Measurements from ENCODE around the gene SIRPB2. TPM values are rescaled to one million over a fixed set of nuclear protein-coding genes. Genes with fewer than 3 reads are reported as not detected.

The SIRPB2 gene
- total and polyA plus RNA-seq, 10 of the 15 experiments (the other 5 are each of a cell fraction or from before 2014, with no cell fraction given): not detected

- TF ChIP-seq POU2F2 (IDR thresholded peaks at IDR 0.05; ENCODE audit: borderline replicate concordance, low read depth, low read length): peak; percentile 77; the same call in 1 of the 3 replicates
- peak; percentile 93 for TF ChIP-seq GATAD2B (conservative IDR thresholded peaks at IDR 0.05; ENCODE audit: low read depth)
- no peak for TF ChIP-seq NRF1 (conservative IDR thresholded peaks at IDR 0.05; ENCODE audit: low read depth, low read length)
- TF ChIP-seq YBX1 (IDR thresholded peaks at IDR 0.05): no peak
- no peak; the same call in 1 of the 2 replicates for TF ChIP-seq EED (IDR thresholded peaks at IDR 0.05; ENCODE audit: low read depth)
- TF ChIP-seq NKRF (conservative IDR thresholded peaks at IDR 0.05): peak; percentile 85
- peak; percentile 32; the same call in 1 of the 2 replicates for TF ChIP-seq PML (IDR thresholded peaks at IDR 0.05; ENCODE audit: low read length)
- 0 out of 2 replicates have a peak, but pooled peaks have one; percentile 40 for TF ChIP-seq TBL1XR1 (IDR thresholded peaks at IDR 0.05; ENCODE audit: low read depth, low read length)
- no peak for TF ChIP-seq SKIL (IDR thresholded peaks at IDR 0.05; ENCODE audit: low read depth, poor library complexity, severe bottlenecking)
- peak; percentile 96 for TF ChIP-seq ZNF592 (IDR thresholded peaks at IDR 0.05)
- peak; percentile 97 for TF ChIP-seq RUNX3 (IDR thresholded peaks at IDR 0.05; ENCODE audit: low read length)
- TF ChIP-seq EGR1 (IDR thresholded peaks at IDR 0.05; ENCODE audit: borderline replicate concordance in 1 of 2, low read depth in 2 of 2, low read length in 2 of 2): peak; percentile 48 to 85
- TF ChIP-seq ESRRA (IDR thresholded peaks at IDR 0.05; ENCODE audit: low read length): peak; percentile 48; the same call in 1 of the 2 replicates
- TF ChIP-seq ZNF687 (IDR thresholded peaks at IDR 0.05): peak; percentile 86
Measured at GRCh38 chr20:1466211-1467081, 24.8 kb downstream of the SIRPB2 start, which contains the start of gene NSFL1C (continued).

Measured in GM12878 (cell line).